Peyer's patch (tissue), 4 donors: Measurements from ENCODE around the gene GGTLC3. TPM values are rescaled to one million over a fixed set of nuclear protein-coding genes. Genes with fewer than 3 reads are reported as not detected.
"Not testable (repeated sequence)": the region's sequence is repeated elsewhere in the genome, so short reads cannot be mapped to it uniquely, and the experiment has no call there.

Experiments used
- DNase-seq, 3 donors: peaks; one replicate each; pipeline ENCODE4 v3.0.0-alpha.2; 2017 to 2019
- H3K27ac ChIP-seq, 4 donors: fragments of 200-600 bp; sonication (generic); one replicate each; pipeline ENCODE4 v1.5.1; 2016 to 2019
- H3K27me3 ChIP-seq, 2 donors: fragments of 200-600 bp; sonication (generic); one replicate each; pipeline ENCODE4 v1.5.1; 2019
- H3K36me3 ChIP-seq, 3 donors: fragments of 200-600 bp; sonication (generic); one replicate each; pipeline ENCODE4 v1.5.1; 2016 to 2019
- H3K4me1 ChIP-seq, 4 donors: fragments of 200-600 bp; sonication (generic); one replicate each; pipeline ENCODE4 v1.5.1; 2016 to 2019
- H3K4me3 ChIP-seq, 4 donors: fragments of 200-600 bp; sonication (generic); 1 replicate in 3 of 4; 2 replicates in 1 of 4; pipeline ENCODE4 v1.5.1; 2016 to 2019; ENCODE audit warnings: mild to moderate bottlenecking in 1 of 4
- H3K9me3 ChIP-seq, 4 donors: fragments of 200-600 bp; sonication (generic); one replicate each; pipeline ENCODE4 v1.5.1; 2016 to 2019; ENCODE audit warnings: mild to moderate bottlenecking in 1 of 4
- total RNA-seq, 4 donors: library from RNA; depleted of rRNA; stranded (reverse); fragments of >200 nt; gene quantifications; one replicate each; pipeline ENCODE4 v1.1.0, GENCODE V29; 2016

The GGTLC3 gene
- total RNA-seq, 4 donors from 2014 or later, result 1.1 to 4.6 TPM; not detected in 2

GRCh38 chr22:18529416-18530145 is 11.6 kb upstream of the GGTLC3 start:
- not testable (repeated sequence) for H3K4me3 ChIP-seq, H3K27me3 ChIP-seq, DNase-seq, H3K27ac ChIP-seq, H3K36me3 ChIP-seq, H3K9me3 ChIP-seq, H3K4me1 ChIP-seq

DNA sequence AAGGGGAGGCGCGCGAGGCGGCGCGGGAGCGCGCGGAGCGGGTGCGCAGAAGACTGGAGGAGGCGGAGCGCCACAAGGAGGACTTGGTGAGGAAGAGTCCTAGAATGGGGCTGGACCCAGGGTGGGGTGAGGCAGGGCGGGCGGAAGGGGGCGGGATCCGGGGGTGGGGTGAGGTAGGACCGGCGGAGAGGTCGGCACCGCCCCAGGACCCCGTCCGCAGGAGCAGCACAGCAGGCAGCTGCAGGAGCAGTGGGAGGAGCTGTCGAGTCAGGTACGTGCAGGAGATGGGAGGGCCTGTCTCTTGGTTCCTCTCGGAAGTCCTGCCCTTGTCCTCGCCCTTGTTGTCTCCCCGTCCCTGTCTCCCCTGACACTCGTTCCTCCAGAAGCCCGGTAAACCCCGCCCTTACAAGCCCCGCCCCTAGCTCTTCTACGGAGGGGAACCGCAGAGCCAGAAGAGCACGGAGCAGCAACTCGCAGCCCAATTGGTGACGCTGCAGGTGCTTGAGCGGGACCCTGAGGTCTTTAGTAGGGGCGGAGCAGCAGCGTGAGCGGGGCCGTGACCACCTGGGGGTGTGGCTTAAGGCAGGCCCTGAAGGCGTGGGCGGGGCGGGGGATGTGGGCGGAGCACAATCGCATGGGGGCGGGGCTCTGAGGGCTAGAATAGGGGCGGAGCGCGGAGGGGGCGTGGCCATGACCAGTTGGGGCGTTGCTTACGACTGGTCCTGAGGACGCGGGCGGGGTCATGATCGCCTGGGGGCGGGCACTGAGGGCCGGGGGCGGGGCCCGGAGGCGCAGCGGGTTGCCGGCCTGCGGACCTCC is 10.8 kb upstream of the GGTLC3 start:
- not testable (repeated sequence) for H3K36me3 ChIP-seq, H3K4me1 ChIP-seq, H3K27me3 ChIP-seq, H3K9me3 ChIP-seq
- Histone ChIP-seq H3K4me3 (peak overlapping the region in 1 of 4 donors; percentile 22), H3K27ac (peak overlapping the region in 1 of 4 donors; percentile 57)
- peak; percentile 82 to 90 (median 85) for DNase-seq

- not testable (repeated sequence) for H3K27me3 ChIP-seq, H3K36me3 ChIP-seq, H3K4me1 ChIP-seq, H3K9me3 ChIP-seq, DNase-seq
- H3K27ac ChIP-seq, result peak within 1 kb of the TSS in 1 of 4 donors; percentile 68
- peak within 1 kb of the TSS in 1 of 4 donors; percentile 22 for H3K4me3 ChIP-seq
Measured at GRCh38 chr22:18527752-18528596, 10.0 kb upstream of the GGTLC3 start, which contains the start of gene TMEM191B. Gene TMEM191B, plus strand, starts transcription at chr22:18527802. Its CDS starts 179 bp downstream, at chr22:18527981.

GRCh38 chr22:18523328-18523727 is 5.4 kb upstream of the GGTLC3 start:
- H3K9me3 ChIP-seq, H3K27ac ChIP-seq, DNase-seq, H3K27me3 ChIP-seq, H3K4me1 ChIP-seq, H3K36me3 ChIP-seq, H3K4me3 ChIP-seq: not testable (repeated sequence)

DNA sequence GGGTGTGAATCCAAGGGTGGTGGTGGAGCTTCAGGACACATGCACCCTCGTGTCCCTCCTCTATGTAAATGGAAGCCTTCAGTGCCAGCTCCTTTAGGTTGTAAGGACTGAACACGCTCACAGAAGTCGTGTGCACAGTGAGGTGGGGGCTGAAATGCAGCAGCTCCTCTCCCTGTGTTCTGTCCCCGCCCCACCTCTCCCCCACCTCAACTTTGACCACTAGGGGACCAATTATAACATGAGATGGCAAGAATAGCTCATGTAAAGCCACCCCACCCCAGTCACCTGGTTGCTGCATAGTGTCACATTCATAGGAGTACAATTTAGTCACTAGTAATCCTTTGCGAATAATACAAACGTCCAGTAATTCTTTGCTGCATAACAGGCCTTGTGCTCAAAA is 4.8 kb upstream of the GGTLC3 start:
- not testable (repeated sequence) for H3K4me1 ChIP-seq, H3K27ac ChIP-seq, H3K27me3 ChIP-seq, H3K4me3 ChIP-seq, DNase-seq, H3K9me3 ChIP-seq, H3K36me3 ChIP-seq

DNA sequence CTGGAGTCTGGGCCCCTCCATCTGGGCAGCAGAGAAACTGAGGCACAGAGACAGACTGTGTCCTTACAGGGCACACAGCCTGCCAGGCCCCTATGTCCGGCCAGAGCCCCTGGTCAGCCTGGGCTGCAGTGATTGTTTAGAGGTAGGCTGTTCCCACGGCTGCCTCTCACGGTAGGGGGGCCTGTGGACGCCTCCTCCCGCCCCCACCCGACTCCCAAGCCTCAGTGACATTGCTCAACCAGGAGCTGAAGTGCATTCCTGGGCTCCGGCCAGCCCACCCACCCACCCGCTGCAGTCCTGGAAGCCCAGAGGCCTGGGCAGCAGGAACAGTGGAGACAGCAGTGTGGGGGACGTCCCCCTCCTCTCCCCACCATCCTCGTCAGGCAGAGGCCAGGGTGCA is 4.5 kb downstream of the GGTLC3 start:
- not testable (repeated sequence) for H3K27me3 ChIP-seq, DNase-seq, H3K36me3 ChIP-seq, H3K4me3 ChIP-seq, H3K27ac ChIP-seq, H3K4me1 ChIP-seq, H3K9me3 ChIP-seq

DNA sequence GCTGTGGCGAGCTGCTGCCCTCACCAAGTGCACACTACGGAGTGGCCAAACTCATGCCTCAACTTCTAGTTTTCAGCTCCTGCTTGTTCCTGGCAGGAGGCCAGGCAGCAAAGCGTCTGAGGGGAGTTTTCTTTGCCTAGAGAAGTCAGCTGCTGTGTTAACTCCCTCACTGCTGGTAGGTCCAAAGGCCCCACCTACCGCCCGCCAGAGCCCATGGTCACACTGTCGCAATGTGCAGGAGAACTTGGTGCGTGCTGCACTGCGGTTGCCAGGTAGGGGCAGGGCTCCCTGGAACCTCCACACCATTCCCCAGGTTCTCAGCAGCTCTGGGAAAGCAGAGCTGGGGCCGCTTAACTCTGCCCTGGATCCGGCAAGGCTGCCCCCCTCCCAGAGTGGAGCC is 5.6 kb downstream of the GGTLC3 start:
- H3K4me3 ChIP-seq, H3K27ac ChIP-seq, DNase-seq, H3K36me3 ChIP-seq, H3K27me3 ChIP-seq, H3K9me3 ChIP-seq, H3K4me1 ChIP-seq: not testable (repeated sequence)

DNA sequence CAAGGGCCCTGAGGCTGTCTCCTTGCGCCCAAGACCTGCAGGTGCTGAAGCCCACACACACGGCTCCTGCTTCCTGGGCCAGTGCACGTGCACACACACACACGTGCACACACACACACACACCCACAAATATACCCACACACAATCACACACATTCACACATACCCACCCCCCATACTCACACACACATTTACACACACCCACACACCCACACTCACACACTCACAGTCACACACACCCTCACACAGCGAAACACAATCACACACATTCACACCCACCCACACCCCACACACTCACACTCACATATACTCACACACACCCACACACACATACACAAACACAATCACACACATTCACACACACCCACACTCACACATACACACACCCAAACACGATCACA is 6.6 kb downstream of the GGTLC3 start:
- not testable (repeated sequence) for H3K9me3 ChIP-seq, H3K27me3 ChIP-seq, DNase-seq, H3K27ac ChIP-seq, H3K4me3 ChIP-seq, H3K36me3 ChIP-seq, H3K4me1 ChIP-seq

DNA sequence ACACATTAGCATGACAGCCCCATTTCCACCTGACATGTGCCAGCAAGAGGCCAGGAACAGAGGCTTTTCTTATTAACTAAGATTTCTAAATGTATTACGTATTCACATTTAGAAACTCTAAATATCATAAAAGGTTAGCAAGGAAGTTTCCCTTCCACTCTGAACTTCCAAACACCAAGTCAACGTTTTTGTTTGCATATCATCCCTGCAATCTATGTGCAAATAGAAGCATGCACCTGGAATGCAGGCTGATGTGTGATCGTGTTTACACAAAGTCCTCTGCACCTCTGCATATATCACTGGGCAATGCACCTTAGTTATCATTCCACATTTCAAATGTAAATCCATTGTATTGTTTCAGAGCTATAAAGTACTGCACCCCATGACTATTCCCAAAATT is 21.7 kb downstream of the GGTLC3 start:
- DNase-seq, H3K36me3 ChIP-seq, H3K27me3 ChIP-seq, H3K9me3 ChIP-seq, H3K4me3 ChIP-seq, H3K4me1 ChIP-seq, H3K27ac ChIP-seq: not testable (repeated sequence)

Other genes with a start within 250 kb of the GGTLC3 start
- gene TMEM191B, start 9.6 kb upstream of the GGTLC3 start, total RNA-seq, result 1 to 10 TPM in 2 of 4 donors, not detected in 2; 1.5 to 4.7 TPM
- under 1 TPM in 2 of 4 donors, not detected in 2; 0.35 to 0.66 TPM for gene RIMBP3, start 93.8 kb upstream of the GGTLC3 start, total RNA-seq